Trophoblast cell (in vitro differentiated cells and primary cell): ENCODE measurements around the gene NRXN3.

Source experiments
- DNase-seq, 2 donors: peaks; one replicate each; pipeline ENCODE4 v3.0.0-alpha.2; 2016
- H2AFZ ChIP-seq: 2 replicates; pipeline ENCODE4 v1.6.1; 2013; ENCODE audit warnings: low read length, moderate library complexity, mild to moderate bottlenecking; ENCODE audit not compliant: insufficient read depth, poor library complexity
- H2AK5ac ChIP-seq: 2 replicates; pipeline ENCODE4 v1.6.1; 2013; ENCODE audit warnings: mild to moderate bottlenecking, low read length
- H2BK120ac ChIP-seq: 2 replicates; pipeline ENCODE4 v1.6.1; 2013; ENCODE audit warnings: low read length, mild to moderate bottlenecking, moderate library complexity; ENCODE audit not compliant: insufficient read depth, poor library complexity
- H2BK12ac ChIP-seq: 2 replicates; pipeline ENCODE4 v1.6.1; 2013; ENCODE audit warnings: mild to moderate bottlenecking, low read length, moderate library complexity
- H2BK5ac ChIP-seq: 2 replicates; pipeline ENCODE4 v1.6.1; 2013; ENCODE audit warnings: low read length, low read depth, moderate library complexity, mild to moderate bottlenecking; ENCODE audit not compliant: poor library complexity
- H3K14ac ChIP-seq: 2 replicates; pipeline ENCODE4 v1.6.1; 2013; ENCODE audit warnings: mild to moderate bottlenecking, low read length
- H3K18ac ChIP-seq: 2 replicates; pipeline ENCODE4 v1.6.1; 2013; ENCODE audit warnings: mild to moderate bottlenecking, low read length
- H3K23ac ChIP-seq: 2 replicates; pipeline ENCODE4 v1.6.1; 2013; ENCODE audit warnings: low read length
- H3K27ac ChIP-seq: 2 replicates; pipeline ENCODE4 v1.5.1; 2013; ENCODE audit warnings: low read depth, mild to moderate bottlenecking, inconsistent platforms, low read length, moderate library complexity
- H3K27me3 ChIP-seq: 2 replicates; pipeline ENCODE4 v1.6.1; 2013; ENCODE audit warnings: inconsistent platforms, mild to moderate bottlenecking, low read length, moderate library complexity; ENCODE audit not compliant: insufficient read depth
- H3K36me3 ChIP-seq, 2 experiments: 1 replicate in 1 of 2; 2 replicates in 1 of 2; pipeline ENCODE4 v1.6.1; 2013; ENCODE audit warnings: low read length in 2 of 2, mild to moderate bottlenecking in 2 of 2, moderate library complexity in 1 of 2; ENCODE audit not compliant: insufficient read depth in 2 of 2, control insufficient read depth in 1 of 2
- H3K4ac ChIP-seq: 2 replicates; pipeline ENCODE4 v1.6.1; 2013; ENCODE audit warnings: low read depth, mild to moderate bottlenecking, low read length, moderate library complexity
- H3K4me1 ChIP-seq, 2 experiments: 1 replicate in 1 of 2; 2 replicates in 1 of 2; pipeline ENCODE4 v1.6.1; 2013; ENCODE audit warnings: low read length in 2 of 2, mild to moderate bottlenecking in 2 of 2, moderate library complexity in 1 of 2; ENCODE audit not compliant: insufficient read depth in 2 of 2, control insufficient read depth in 1 of 2
- H3K4me2 ChIP-seq: 2 replicates; pipeline ENCODE4 v1.6.1; 2013; ENCODE audit warnings: inconsistent platforms, mild to moderate bottlenecking, low read length, moderate library complexity
- H3K4me3 ChIP-seq: 2 replicates; pipeline ENCODE4 v1.5.1; 2013; ENCODE audit warnings: mild to moderate bottlenecking, low read depth, low read length, inconsistent platforms
- H3K79me1 ChIP-seq: one replicate; pipeline ENCODE4 v1.6.1; 2013; ENCODE audit warnings: low read length
- H3K79me2 ChIP-seq: 2 replicates; pipeline ENCODE4 v1.6.1; 2013; ENCODE audit warnings: low read length, mild to moderate bottlenecking; ENCODE audit not compliant: control insufficient read depth, insufficient read depth, poor library complexity
- H3K9ac ChIP-seq: 2 replicates; pipeline ENCODE4 v1.6.1; 2013; ENCODE audit warnings: mild to moderate bottlenecking, low read length
- H3K9me3 ChIP-seq: 2 replicates; pipeline ENCODE4 v1.6.1; 2013; ENCODE audit warnings: low read depth, mild to moderate bottlenecking, control low read depth, inconsistent platforms, low read length; ENCODE audit not compliant: insufficient read depth
- H4K12ac ChIP-seq: 2 replicates; pipeline ENCODE4 v1.6.1; 2013; ENCODE audit warnings: low read depth, mild to moderate bottlenecking, low read length, moderate library complexity
- H4K8ac ChIP-seq: 2 replicates; pipeline ENCODE4 v1.6.1; 2013; ENCODE audit warnings: low read depth, mild to moderate bottlenecking, low read length, moderate library complexity
- H4K91ac ChIP-seq: one replicate; pipeline ENCODE4 v1.6.1; 2013; ENCODE audit warnings: low read depth, mild to moderate bottlenecking, low read length, moderate library complexity
- WGBS: extraction: QIAGEN DNeasy Blood & Tissue Kit; methylation state at CpG from one replicate; pipeline ENCODE4 v1.1.7; 2013; ENCODE audit warnings: missing lambda C conversion rate; ENCODE audit not compliant: insufficient read length, insufficient coverage; ENCODE audit errors: extremely low coverage; 5-methylcytosine and 5-hydroxymethylcytosine counted together

The NRXN3 gene

DNA sequence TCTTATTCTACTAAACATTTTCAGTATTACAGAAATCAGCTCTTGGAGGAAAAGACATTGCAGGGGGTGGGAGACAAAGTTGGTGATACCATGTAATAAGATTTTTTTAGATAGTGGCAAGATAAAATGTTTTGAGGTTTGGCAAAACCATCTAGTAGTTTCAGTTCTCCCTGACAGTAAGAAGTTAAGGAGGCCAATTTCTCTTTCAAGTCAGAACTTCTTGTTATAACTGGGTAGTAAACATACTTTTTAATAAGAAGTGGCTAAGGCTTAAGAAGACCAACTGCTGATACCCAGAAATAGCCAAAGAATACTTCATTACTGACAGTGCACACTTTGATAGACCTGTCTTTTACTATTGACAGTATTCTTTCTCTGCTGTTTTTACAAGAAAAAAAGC, 1588.8 kb downstream of the NRXN3 start:
- no peak overlapping the region for H3K4ac ChIP-seq
- no peak for DNase-seq
- H3K79me2 ChIP-seq = no peaks in the 10 kb centered on the region

GRCh38 chr14:79764323-79764722, 1594.2 kb downstream of the NRXN3 start:
- no peak for DNase-seq
- H4K12ac ChIP-seq = no peak overlapping the region
- no peak overlapping the region for H3K14ac ChIP-seq
- no peak overlapping the region for H3K4me3 ChIP-seq
- no CpG with 5 or more reads among the region's 3 CpGs for WGBS
- no peak overlapping the region for H3K23ac ChIP-seq
- H3K79me1 ChIP-seq = no peaks in the 10 kb centered on the region
- H3K18ac ChIP-seq = no peak overlapping the region
- H2BK5ac ChIP-seq = no peak overlapping the region
- H3K9me3 ChIP-seq = peaks cover 2% of the 10 kb centered on the region
- H2AFZ ChIP-seq = no peak overlapping the region
- no peak overlapping the region for H4K8ac ChIP-seq
- H2BK120ac ChIP-seq = no peak overlapping the region
- H2BK12ac ChIP-seq = no peak overlapping the region
- H3K36me3 ChIP-seq = no peaks in the 10 kb centered on the region
- H4K91ac ChIP-seq = no peak overlapping the region
- no peak overlapping the region for H3K4ac ChIP-seq
- no peak overlapping the region for H3K9ac ChIP-seq
- no peak overlapping the region for H3K4me2 ChIP-seq
- H3K27me3 ChIP-seq = no peaks in the 10 kb centered on the region
- H3K4me1 ChIP-seq = no peaks in the 10 kb centered on the region
- H3K27ac ChIP-seq = no peak overlapping the region
- H2AK5ac ChIP-seq = no peak overlapping the region
- no peaks in the 10 kb centered on the region for H3K79me2 ChIP-seq

More for the DNA sequence above, 1588.8 kb downstream of the NRXN3 start:
- Histone ChIP-seq H2AFZ (no peak overlapping the region), H3K4me3 (no peak overlapping the region), H3K27me3 (no peaks in the 10 kb centered on the region), H2AK5ac (no peak overlapping the region), H4K12ac (no peak overlapping the region), H3K18ac (no peak overlapping the region), H3K79me1 (no peaks in the 10 kb centered on the region), H2BK12ac (no peak overlapping the region), H3K36me3 (no peaks in the 10 kb centered on the region), H2BK120ac (no peak overlapping the region), H3K14ac (no peak overlapping the region), H3K4me2 (no peak overlapping the region), H3K27ac (no peak overlapping the region), H3K23ac (no peak overlapping the region), H4K8ac (no peak overlapping the region), H3K9me3 (no peaks in the 10 kb centered on the region), H3K4me1 (no peaks in the 10 kb centered on the region), H2BK5ac (no peak overlapping the region), H4K91ac (no peak overlapping the region), H3K9ac (no peak overlapping the region)

DNA sequence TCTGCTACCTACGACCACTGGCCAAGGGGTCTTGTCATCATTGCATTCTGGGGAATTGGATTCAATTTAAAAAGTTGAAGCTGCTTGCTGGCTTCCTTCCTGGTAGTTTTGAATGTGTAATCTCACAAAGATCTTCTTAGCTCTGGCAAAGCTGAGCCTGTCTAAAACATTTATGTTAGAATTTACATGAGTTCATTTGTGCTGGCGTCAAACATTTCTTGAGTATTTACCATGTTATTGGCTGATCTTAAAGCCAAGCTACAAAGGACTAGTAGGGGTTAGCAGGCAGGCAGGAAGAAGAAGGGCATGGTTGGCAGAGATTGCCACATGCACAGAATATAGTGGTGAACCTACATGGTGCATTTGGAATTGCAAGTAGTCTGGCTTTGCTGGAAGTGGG, 1596.3 kb downstream of the NRXN3 start:
- no peak for DNase-seq
- no peak overlapping the region for H3K27ac ChIP-seq

DNA sequence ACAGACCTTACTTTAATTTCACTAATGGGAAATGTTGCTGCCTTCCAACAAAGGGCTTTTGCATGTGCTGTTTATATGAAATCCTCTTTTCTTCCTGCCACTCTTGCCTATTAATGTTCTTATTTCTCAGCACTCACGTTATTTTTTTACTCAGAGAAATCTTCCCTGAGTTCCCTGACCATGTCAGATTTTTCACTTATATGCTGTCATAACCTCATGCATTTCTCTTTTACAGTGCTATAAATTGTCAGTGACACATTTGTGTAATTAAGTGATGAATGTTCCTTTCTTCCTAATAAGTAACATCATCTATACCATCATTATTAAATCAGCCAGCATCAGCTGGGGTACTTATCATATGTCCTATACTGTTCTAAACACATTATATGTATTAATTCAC, 1597.1 kb downstream of the NRXN3 start:
- no peak overlapping the region for H4K91ac ChIP-seq
- DNase-seq = no peak
- H3K27ac ChIP-seq = no peak overlapping the region
- no peaks in the 10 kb centered on the region for H3K79me2 ChIP-seq
- no peak overlapping the region for H3K4ac ChIP-seq
- H3K27me3 ChIP-seq = no peaks in the 10 kb centered on the region
- H2AK5ac ChIP-seq = no peak overlapping the region
- H4K12ac ChIP-seq = no peak overlapping the region
- no peak overlapping the region for H2BK120ac ChIP-seq
- H3K9me3 ChIP-seq = peaks cover 2% of the 10 kb centered on the region
- H3K36me3 ChIP-seq = no peaks in the 10 kb centered on the region
- no peak overlapping the region for H3K4me2 ChIP-seq
- WGBS = no CpG with 5 or more reads among the region's 1 CpG
- no peak overlapping the region for H3K23ac ChIP-seq
- no peak overlapping the region for H3K18ac ChIP-seq
- no peak overlapping the region for H2AFZ ChIP-seq
- H2BK5ac ChIP-seq = no peak overlapping the region
- H4K8ac ChIP-seq = no peak overlapping the region
- no peaks in the 10 kb centered on the region for H3K4me1 ChIP-seq
- no peak overlapping the region for H3K14ac ChIP-seq
- no peak overlapping the region for H2BK12ac ChIP-seq
- H3K79me1 ChIP-seq = no peaks in the 10 kb centered on the region
- H3K4me3 ChIP-seq = no peak overlapping the region
- H3K9ac ChIP-seq = no peak overlapping the region

More for the DNA sequence above, 1596.3 kb downstream of the NRXN3 start:
- no peaks in the 10 kb centered on the region for H3K79me1 ChIP-seq
- H4K91ac ChIP-seq = no peak overlapping the region
- no peaks in the 10 kb centered on the region for H3K36me3 ChIP-seq
- H3K4ac ChIP-seq = no peak overlapping the region
- WGBS = no CpG with 5 or more reads among the region's 2 CpGs
- no peak overlapping the region for H2AFZ ChIP-seq
- H4K8ac ChIP-seq = no peak overlapping the region
- H3K79me2 ChIP-seq = no peaks in the 10 kb centered on the region
- H3K4me3 ChIP-seq = no peak overlapping the region
- no peak overlapping the region for H2BK12ac ChIP-seq
- no peak overlapping the region for H2BK120ac ChIP-seq
- H3K18ac ChIP-seq = no peak overlapping the region
- H2BK5ac ChIP-seq = no peak overlapping the region
- H3K23ac ChIP-seq = no peak overlapping the region
- H3K14ac ChIP-seq = no peak overlapping the region
- H3K4me1 ChIP-seq = no peaks in the 10 kb centered on the region
- H3K9ac ChIP-seq = no peak overlapping the region
- no peak overlapping the region for H3K4me2 ChIP-seq
- H3K27me3 ChIP-seq = no peaks in the 10 kb centered on the region
- H4K12ac ChIP-seq = no peak overlapping the region
- no peak overlapping the region for H2AK5ac ChIP-seq
- H3K9me3 ChIP-seq = peaks cover 2% of the 10 kb centered on the region
